CD14-positive monocyte (primary cell): ENCODE data around the gene POU2F1. TPM values are rescaled to one million over a fixed set of nuclear protein-coding genes. Genes with fewer than 3 reads are reported as not detected.

Experiments
- DNase-seq, 3 donors: peaks; one replicate each; pipeline ENCODE4 v3.0.0-alpha.2; 2011 to 2022
- H2AFZ ChIP-seq: 2 replicates; pipeline ENCODE4 v1.6.0; 2012; ENCODE audit warnings: mild to moderate bottlenecking, low read depth, low read length, inconsistent platforms; ENCODE audit not compliant: insufficient read depth, poor library complexity, severe bottlenecking
- H3K27ac ChIP-seq, 2 donors: 1 replicate in 1 of 2; 2 replicates in 1 of 2; pipeline ENCODE4 v1.5.1; 2012 to 2013; ENCODE audit warnings: low read length in 2 of 2, control low read depth in 1 of 2, inconsistent platforms in 1 of 2, low read depth in 1 of 2, mild to moderate bottlenecking in 1 of 2
- H3K27me3 ChIP-seq, 2 donors: one replicate each; pipeline versions ENCODE4 v1.6.0 to v1.6.1; 2011 to 2013; ENCODE audit warnings: low read length in 2 of 2; ENCODE audit not compliant: control insufficient read depth in 2 of 2, insufficient read depth in 2 of 2
- H3K36me3 ChIP-seq, 2 donors: replicated peaks in 1 of 2; 1 replicate in 1 of 2; 2 replicates in 1 of 2; pipeline versions ENCODE4 v1.5.1 to v1.6.1; 2012 to 2013; ENCODE audit warnings: low read length in 2 of 2, control low read depth in 1 of 2, inconsistent platforms in 1 of 2, mild to moderate bottlenecking in 1 of 2; ENCODE audit not compliant: insufficient read depth in 2 of 2, control insufficient read depth in 1 of 2
- H3K4me1 ChIP-seq, 2 donors: 1 replicate in 1 of 2; 2 replicates in 1 of 2; pipeline versions ENCODE4 v1.5.1 to v1.6.1; 2012 to 2013; ENCODE audit warnings: low read length in 2 of 2, control low read depth in 1 of 2, inconsistent platforms in 1 of 2, mild to moderate bottlenecking in 1 of 2, moderate library complexity in 1 of 2; ENCODE audit not compliant: insufficient read depth in 2 of 2, control insufficient read depth in 1 of 2
- H3K4me2 ChIP-seq: replicated peaks from 2 replicates; pipeline ENCODE3; 2012; ENCODE audit warnings: low read length, moderate library complexity, mild to moderate bottlenecking; ENCODE audit not compliant: poor library complexity, severe bottlenecking; ENCODE audit errors: extremely low read depth
- H3K4me3 ChIP-seq, 3 experiments: fragments of 200-600 bp in 1 of 3; sonication (generic) in 1 of 3; replicated peaks in 1 of 3; 1 replicate in 2 of 3; 2 replicates in 1 of 3; pipeline ENCODE4 v1.5.1; 2011 to 2013; ENCODE audit warnings: low read length in 3 of 3, mild to moderate bottlenecking in 3 of 3, control low read depth in 2 of 3, low read depth in 2 of 3, inconsistent platforms in 1 of 3, moderate library complexity in 1 of 3
- H3K79me2 ChIP-seq: 2 replicates; pipeline ENCODE4 v1.6.0; 2012; ENCODE audit warnings: mild to moderate bottlenecking, control low read depth, inconsistent platforms, low read length, moderate library complexity; ENCODE audit not compliant: insufficient read depth
- H3K9ac ChIP-seq: 2 replicates; pipeline ENCODE4 v1.6.0; 2017; ENCODE audit warnings: low read length, mild to moderate bottlenecking; ENCODE audit not compliant: insufficient read depth, poor library complexity, severe bottlenecking
- H3K9me3 ChIP-seq, 2 donors: replicated peaks in 1 of 2; 1 replicate in 1 of 2; 2 replicates in 1 of 2; pipeline versions ENCODE4 v1.5.1 to v1.6.1; 2012 to 2013; ENCODE audit warnings: low read length in 2 of 2, control low read depth in 1 of 2; ENCODE audit not compliant: control insufficient read depth in 1 of 2, insufficient read depth in 1 of 2
- H4K20me1 ChIP-seq: 2 replicates; pipeline ENCODE4 v1.6.0; 2012; ENCODE audit warnings: mild to moderate bottlenecking, low read length, control low read depth, moderate library complexity; ENCODE audit not compliant: insufficient read depth
- H3K27ac Mint-ChIP-seq, 7 donors: one replicate each; pipeline ENCODE4 v1.8.0; 2020; ENCODE audit warnings: mild to moderate bottlenecking in 7 of 7, mixed read lengths in 7 of 7, moderate library complexity in 6 of 7, inconsistent platforms in 2 of 7
- H3K27me3 Mint-ChIP-seq, 3 donors: one replicate each; pipeline ENCODE4 v1.8.0; 2021 to 2022; ENCODE audit warnings: low read depth in 3 of 3, mild to moderate bottlenecking in 3 of 3, mixed read lengths in 3 of 3, moderate library complexity in 3 of 3, inconsistent platforms in 1 of 3
- H3K36me3 Mint-ChIP-seq, 2 donors: one replicate each; pipeline ENCODE4 v1.8.0; 2020; ENCODE audit warnings: mixed read lengths in 2 of 2, inconsistent platforms in 1 of 2, mild to moderate bottlenecking in 1 of 2
- H3K4me1 Mint-ChIP-seq: one replicate; pipeline ENCODE4 v1.8.0; 2020; ENCODE audit warnings: mild to moderate bottlenecking, mixed read lengths
- H3K4me3 Mint-ChIP-seq, 2 donors: one replicate each; pipeline ENCODE4 v1.8.0; 2020; ENCODE audit warnings: mild to moderate bottlenecking in 2 of 2, mixed read lengths in 2 of 2, moderate library complexity in 1 of 2
- H3K9me3 Mint-ChIP-seq, 7 donors: one replicate each; pipeline ENCODE4 v1.8.0; 2020 to 2022; ENCODE audit warnings: mixed read lengths in 7 of 7, mild to moderate bottlenecking in 6 of 7, moderate library complexity in 6 of 7, inconsistent platforms in 2 of 7
- CTCF ChIP-seq: fragments of 200-600 bp; IDR thresholded peaks from one replicate; pipeline ENCODE4 v1.8.0; 2022; ENCODE audit warnings: antibody characterized with exemption, mild to moderate bottlenecking
- WGBS: methylation state at CpG from one replicate; pipeline ENCODE4 v1.1.5; 2013; ENCODE audit warnings: missing lambda C conversion rate; ENCODE audit not compliant: insufficient coverage; 5-methylcytosine and 5-hydroxymethylcytosine counted together
- intact Hi-C, 2 donors: fragments of 100-400 bp; cut with micrococcal nuclease; formaldehyde crosslinking; loops; one replicate each; pipeline versions ENCODE4 v1.15.0 to v1.15.1; 2023
- polyA plus RNA-seq, 3 donors: library from polyadenylated mRNA; depleted of rRNA in 1 of 3; unstranded in 2 of 3; stranded (reverse) in 1 of 3; fragments of 300-500 nt in 2 of 3; fragments of >200 nt in 1 of 3; fragmentation: Illumina TruSeq in 2 of 3; gene quantifications; 1 replicate in 2 of 3; 2 replicates in 1 of 3; pipeline ENCODE4 v1.2.3, GENCODE V29; 2012 to 2021

Gene POU2F1
- polyA plus RNA-seq, 3 donors = 2.3 to 4.2 (median 3.9) TPM

GRCh38 chr1:167367705-167368104, 147.0 kb downstream of the POU2F1 start:
- peaks cover 18% of the 10 kb centered on the region for H3K79me2 ChIP-seq
- DNase-seq = no peak
- H3K27ac Mint-ChIP-seq = no peak overlapping the region
- peaks cover under 1% of the 10 kb centered on the region for H4K20me1 ChIP-seq
- no peaks in the 10 kb centered on the region for H3K27me3 Mint-ChIP-seq
- TF ChIP-seq CTCF = no peak
- no peaks in the 10 kb centered on the region for H3K27me3 ChIP-seq
- no peaks in the 10 kb centered on the region for H3K9me3 Mint-ChIP-seq
- no peak overlapping the region for H3K9ac ChIP-seq
- no peak overlapping the region for H3K27ac ChIP-seq
- peaks cover 26 to 39% of the 10 kb centered on the region in 2 donors for H3K36me3 Mint-ChIP-seq
- no peak overlapping the region for H3K4me2 ChIP-seq
- H3K36me3 ChIP-seq = peaks cover 18 to 32% of the 10 kb centered on the region in 2 donors
- no peaks in the 10 kb centered on the region for H3K9me3 ChIP-seq
- 96% methylated on average over 3 of the region's 4 CpGs for WGBS
- H3K4me3 Mint-ChIP-seq = no peak overlapping the region
- intact Hi-C loops = no loop called here
- peaks cover under 1% of the 10 kb centered on the region for H3K4me1 Mint-ChIP-seq
- H2AFZ ChIP-seq = no peak overlapping the region
- no peaks in the 10 kb centered on the region for H3K4me1 ChIP-seq
- H3K4me3 ChIP-seq = no peak overlapping the region

DNA sequence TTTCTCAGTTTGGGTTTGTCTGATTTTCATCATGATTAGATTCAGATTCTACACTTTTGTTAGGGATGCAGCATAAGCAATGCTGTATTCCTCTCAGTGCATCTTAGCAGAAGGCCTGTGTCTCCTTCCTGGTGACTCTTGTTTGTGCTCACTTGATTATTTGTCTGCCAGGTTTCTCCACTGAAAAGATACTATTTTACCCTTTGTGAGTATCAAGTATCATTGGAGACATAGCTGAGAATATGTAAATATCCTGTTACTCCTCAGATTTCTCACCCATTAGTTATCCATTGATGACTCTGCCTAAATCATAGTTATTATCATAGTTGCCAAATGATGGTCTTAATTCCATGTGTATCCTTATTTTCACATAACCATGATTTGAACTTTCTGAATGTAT, 148.5 kb downstream of the POU2F1 start:
- no peaks in the 10 kb centered on the region for H3K9me3 Mint-ChIP-seq
- Histone ChIP-seq H3K27ac (no peak overlapping the region), H3K36me3 (peaks cover 24 to 44% of the 10 kb centered on the region in 2 donors), H3K9ac (no peak overlapping the region), H3K4me3 (no peak overlapping the region), H3K9me3 (no peaks in the 10 kb centered on the region), H4K20me1 (no peaks in the 10 kb centered on the region), H3K4me1 (no peaks in the 10 kb centered on the region), H3K4me2 (no peak overlapping the region), H2AFZ (no peak overlapping the region), H3K27me3 (no peaks in the 10 kb centered on the region), H3K79me2 (peaks cover 5% of the 10 kb centered on the region)
- no peaks in the 10 kb centered on the region for H3K4me1 Mint-ChIP-seq
- no peak overlapping the region for H3K4me3 Mint-ChIP-seq
- intact Hi-C loops = no loop called here
- no peak for TF ChIP-seq CTCF
- H3K27me3 Mint-ChIP-seq = no peaks in the 10 kb centered on the region
- H3K36me3 Mint-ChIP-seq = peaks cover 32 to 51% of the 10 kb centered on the region in 2 donors
- DNase-seq = no peak
- H3K27ac Mint-ChIP-seq = no peak overlapping the region
